Inflammatory macrophage (primary cell): ENCODE results near the gene TUBA4A.
"Not testable (repeated sequence)": the region's sequence is repeated elsewhere in the genome, so short reads cannot be mapped to it uniquely, and the experiment has no call there.

ENCODE experiments used
- DNase-seq, 2 donors: peaks; one replicate each; pipeline ENCODE4 v3.0.0-alpha.2; 2020 to 2022

TUBA4A gene

DNA sequence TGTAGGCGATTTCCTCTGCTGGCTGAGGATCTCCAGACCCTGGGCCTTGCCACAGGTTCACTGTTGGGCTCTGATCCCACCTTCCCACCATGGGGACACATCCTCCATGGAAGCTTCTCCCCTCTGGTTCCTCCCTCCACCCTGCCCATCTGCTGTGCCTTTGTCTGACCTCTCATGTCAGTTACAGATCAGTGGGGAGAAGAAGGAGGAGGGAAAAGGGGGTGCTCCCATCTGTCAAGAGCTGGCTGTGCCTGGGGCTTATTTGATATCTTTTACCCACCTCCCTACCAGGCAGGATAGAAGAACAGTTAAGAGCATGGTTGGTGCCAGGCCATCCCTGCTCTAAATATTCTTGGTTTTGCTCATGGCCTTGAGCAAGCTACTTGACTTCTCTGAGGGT is 13.2 kb upstream of the TUBA4A start:
- DNase-seq = no peak

DNA sequence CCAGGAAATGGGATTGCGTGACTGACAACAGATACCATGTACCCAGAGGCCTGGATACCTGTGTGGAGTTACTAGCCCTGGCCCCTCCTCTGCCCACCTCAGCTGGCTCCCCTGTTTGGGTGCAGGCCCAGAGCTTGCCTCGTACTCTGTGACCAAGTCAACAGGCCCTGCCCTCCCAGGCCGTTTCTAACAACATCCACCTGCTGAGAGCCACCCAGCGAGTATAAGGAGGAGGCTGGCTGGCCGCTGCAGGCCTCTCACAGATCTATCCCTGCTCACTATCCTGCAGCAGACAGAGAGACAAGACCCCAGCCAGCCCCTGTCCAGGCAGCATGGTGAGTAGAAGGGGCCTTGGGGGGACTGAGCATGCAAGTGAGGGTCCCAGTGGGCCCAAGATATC is 12.5 kb upstream of the TUBA4A start:
- no peak for DNase-seq

DNA sequence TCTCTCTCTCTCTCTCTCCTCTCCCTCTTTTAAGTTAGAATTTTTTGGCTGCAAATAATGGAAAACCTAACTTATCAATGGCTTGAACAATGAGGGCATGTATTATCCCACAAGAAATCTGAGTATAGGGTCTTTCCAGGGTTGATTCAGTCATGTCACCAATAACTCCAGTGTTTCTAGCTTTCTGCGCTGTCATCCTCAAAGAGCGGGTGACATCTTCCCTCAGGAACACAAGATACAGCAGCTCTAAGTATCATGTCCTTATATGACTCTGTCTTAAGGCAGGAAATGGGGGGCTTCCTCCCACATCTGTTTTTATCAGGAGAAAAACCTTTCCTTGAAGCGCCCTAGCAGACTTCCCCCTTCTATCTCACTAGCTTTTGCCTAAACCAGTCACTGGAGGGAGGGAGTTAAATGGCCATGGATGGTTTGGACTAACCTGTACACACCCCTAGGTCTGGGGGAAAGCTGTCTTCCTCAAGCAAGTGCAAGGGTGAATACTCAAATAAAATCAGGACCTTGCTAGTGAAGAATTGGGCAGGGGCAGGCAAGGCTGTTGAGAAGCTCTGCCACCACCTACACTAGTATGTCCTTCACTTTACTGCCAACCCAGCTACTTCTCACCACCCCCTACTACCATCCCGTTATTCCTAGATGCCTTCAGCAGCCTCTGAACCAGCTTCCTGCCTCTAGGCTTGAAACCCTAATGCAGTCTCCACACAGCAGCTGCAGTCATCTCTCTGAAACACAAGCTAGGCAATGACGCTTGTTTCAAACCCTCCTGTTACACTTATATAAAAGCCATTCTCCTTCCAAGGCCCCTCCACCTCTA is 7.5 kb upstream of the TUBA4A start:
- DNase-seq = no peak

GRCh38 chr2:219258942-219259341 is 5.2 kb upstream of the TUBA4A start:
- not testable (repeated sequence) for DNase-seq

GRCh38 chr2:219254590-219255201 is 978 bp upstream of the TUBA4A start:
- DNase-seq = peak; percentile 49 to 72

DNA sequence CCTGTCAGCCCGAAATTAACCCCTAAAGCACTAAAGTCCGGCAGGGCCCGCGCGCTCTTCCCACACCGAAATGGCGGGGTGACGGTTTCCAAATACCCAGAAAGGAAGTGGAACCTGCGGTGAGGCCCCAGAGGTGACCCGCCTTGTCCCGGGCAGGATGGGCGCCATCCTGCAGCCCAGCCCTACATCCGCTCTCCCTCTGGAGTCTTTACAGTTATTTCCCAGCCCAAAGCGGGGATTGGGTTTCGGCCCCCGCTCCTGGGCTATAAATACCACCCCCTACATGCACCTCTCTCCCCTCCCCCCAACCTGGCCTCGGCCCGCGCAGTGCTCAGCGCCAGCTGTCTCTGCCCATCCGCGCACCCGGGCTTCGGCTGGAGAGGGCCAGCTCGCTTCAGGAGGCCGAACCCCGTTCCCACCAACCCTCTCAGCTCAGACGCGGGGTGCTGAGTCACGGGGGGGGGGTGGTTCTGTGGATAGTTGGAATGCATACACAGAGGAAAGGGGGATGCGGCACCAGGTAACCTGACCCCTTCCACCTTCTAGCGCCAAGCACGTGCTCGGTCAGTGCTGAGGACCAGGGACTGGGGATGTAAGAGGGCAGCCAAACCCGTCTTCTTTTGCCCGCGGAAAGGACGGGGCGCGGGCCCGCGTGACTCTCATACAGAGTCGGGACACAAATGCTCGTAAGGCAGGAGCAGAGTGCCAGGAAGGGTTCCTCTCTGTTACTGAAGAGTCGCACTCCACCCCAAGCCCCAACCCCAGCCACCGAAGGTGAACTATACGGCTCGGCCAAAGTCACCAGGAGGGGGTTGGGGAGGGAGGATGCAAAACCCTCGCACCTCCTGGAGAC is 592 bp downstream of the TUBA4A start, which contains the start of gene TUBA4B:
Gene TUBA4B (plus strand): TSS at position 344 of the 853 bp plus-strand sequence. CDS start 165 bp downstream, at position 509.
- DNase-seq = peak; percentile 37 to 43

DNA sequence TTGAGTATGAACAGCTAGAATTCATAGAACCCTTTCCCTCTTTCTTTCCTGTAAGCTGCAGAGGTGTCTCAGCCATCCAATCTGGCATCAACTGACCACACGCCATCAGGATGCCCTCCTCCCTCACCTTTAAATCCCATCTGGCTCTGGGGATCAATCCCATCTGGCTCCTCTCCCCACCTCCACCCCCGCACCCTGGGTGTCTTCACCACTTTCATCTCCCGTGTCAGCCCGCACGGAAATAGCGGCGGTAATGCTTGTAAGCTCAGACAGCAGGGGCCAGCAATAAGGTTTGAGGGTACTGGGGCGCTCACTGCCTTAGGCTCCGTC is 1.2 kb downstream of the TUBA4A start:
- DNase-seq = no peak

DNA sequence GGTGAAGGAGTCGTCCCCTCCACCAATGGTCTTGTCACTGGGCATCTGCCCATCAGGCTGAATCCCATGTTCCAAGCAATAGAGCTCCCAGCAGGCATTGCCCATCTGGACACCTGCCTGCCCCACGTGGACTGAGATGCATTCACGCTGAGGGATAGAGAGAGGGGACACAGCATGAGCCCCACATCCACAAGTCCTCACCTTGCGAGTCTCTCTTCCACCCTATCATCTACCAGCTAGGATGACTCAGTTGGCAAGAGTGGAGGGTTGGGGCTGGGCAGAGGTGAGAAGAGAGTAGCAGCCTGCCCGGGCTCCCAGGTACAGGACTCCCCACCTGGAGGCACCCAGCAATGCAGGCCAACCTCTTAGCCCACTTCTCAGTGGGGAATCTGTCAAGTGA is 1.6 kb downstream of the TUBA4A start:
- DNase-seq = no peak

GRCh38 chr2:219251656-219252055 is 2.1 kb downstream of the TUBA4A start:
- DNase-seq = no peak

GRCh38 chr2:219250049-219250781 is 3.5 kb downstream of the TUBA4A start:
- peak; percentile 39 to 43 for DNase-seq

DNA sequence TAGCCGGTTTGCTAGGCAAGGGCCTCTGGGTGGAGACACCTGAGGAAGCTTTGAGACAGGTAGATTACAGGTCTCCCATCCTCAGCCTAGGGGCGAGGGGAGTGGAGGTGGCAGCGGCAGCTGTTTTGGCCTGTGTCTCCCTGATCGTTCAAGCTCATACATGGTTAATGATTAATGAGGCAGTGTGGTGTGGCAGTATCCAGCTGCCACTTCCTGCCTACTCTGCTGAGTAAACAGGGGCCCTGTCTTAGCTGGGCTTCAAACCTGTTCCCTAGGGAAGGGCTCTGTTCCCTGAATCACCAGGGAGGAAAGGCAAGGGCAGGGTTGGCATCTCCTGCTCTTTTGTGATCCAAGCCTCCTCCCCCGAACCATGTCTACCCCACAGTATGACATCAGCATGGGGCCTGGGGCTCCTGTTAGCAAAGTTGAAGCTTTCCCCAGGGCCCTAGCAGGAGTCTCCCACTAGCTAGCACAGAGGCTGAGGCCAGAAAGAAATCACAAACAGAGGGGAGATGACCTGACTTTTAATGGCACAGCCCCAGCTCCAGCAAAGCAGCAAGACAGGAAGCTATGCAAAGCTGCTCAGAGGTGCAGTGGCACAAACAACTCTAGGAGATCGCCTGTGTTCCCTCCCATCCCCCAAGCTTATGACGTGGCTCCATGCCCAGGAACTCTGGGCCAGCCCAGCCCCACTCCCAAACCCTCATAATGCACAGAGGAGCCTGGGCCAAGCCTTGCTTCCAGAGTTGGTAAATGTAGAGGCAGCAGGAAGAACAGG is 4.3 kb downstream of the TUBA4A start:
- no peak for DNase-seq

DNA sequence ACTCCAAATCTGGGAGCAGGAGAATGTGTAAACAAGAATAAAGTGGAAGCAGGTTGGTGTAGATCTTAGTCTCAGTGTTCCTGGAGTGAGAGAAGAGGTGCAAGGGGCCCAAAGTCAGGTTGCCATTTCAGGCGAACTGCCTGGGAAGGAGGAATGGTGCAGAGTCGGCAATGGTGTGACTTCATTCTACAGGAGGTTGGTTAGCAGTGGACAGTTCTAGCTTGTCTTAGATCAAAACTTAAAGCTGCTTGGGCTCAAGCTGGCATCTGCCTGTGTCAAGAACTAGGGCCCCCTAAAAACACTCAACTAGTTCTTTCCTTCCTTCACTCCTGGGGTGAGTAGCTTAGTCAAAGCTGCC is 4.9 kb downstream of the TUBA4A start:
- no peak for DNase-seq

GRCh38 chr2:219247678-219248642 is 5.8 kb downstream of the TUBA4A start:
- peak in 1 of 2 donors; percentile 39 for DNase-seq

- DNase-seq = no peak
Measured at GRCh38 chr2:219246559-219246958, 7.2 kb downstream of the TUBA4A start.

DNA sequence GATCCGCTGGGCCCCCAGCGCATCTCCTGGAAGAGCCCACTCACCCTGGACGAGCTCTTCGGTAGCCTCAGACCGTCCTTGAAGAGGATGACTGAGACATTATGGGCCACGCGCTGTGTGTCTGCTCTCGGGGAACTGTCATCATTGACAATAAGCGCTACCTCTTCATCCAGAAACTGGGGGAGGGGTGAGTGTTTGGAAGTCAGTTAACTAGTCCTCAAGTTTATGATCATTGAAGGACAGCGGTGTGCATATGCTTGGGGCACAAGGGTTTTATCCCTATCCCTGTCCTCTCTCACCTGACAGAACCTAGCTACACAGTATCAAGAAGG is 7.9 kb downstream of the TUBA4A start:
- DNase-seq = no peak

GRCh38 chr2:219245148-219245898 is 8.4 kb downstream of the TUBA4A start, which contains the start of the genes GLB1L and STK16:
TSS of gene GLB1L (minus strand) at chr2:219245444. CDS start at chr2:219243573, 1,871 bp downstream.
TSS of gene STK16 (plus strand) at chr2:219245479. CDS start at chr2:219246000, 521 bp downstream.
- DNase-seq = peak; percentile 94

GRCh38 chr2:219244789-219245147 is 8.9 kb downstream of the TUBA4A start:
- DNase-seq = no peak

GRCh38 chr2:219243291-219243761 is 10.4 kb downstream of the TUBA4A start:
- DNase-seq = peak; percentile 68 to 76

- no peak for DNase-seq
Measured at GRCh38 chr2:219234331-219234730, 19.4 kb downstream of the TUBA4A start.
